Common myeloid progenitor, CD34-positive (primary cell): ENCODE data around the gene SDR42E1. TPM values are rescaled to one million over a fixed set of nuclear protein-coding genes. Genes with fewer than 3 reads are reported as not detected.

ENCODE experiments used
- CTCF ChIA-PET: fragments of 350-600 bp; sonication (Branson Sonifier 250); formaldehyde crosslinking; loops from one replicate; lab custom pipeline; 2021; ENCODE audit warnings: antibody characterized with exemption; lab: Charles Lee
- POLR2A ChIA-PET: fragments of 350-600 bp; sonication (Branson Sonifier 250); formaldehyde crosslinking; loops from one replicate; lab custom pipeline; 2021; ENCODE audit warnings: antibody characterized with exemption; lab: Charles Lee
- DNase-seq, 3 donors: peaks; one replicate each; pipeline versions ENCODE4 v3.0.0 to v3.0.0-alpha.2; 2013
- H3K27ac ChIP-seq, 2 experiments: 1 replicate in 1 of 2; 2 replicates in 1 of 2; pipeline ENCODE4 v1.7.0; 2013; ENCODE audit warnings: inconsistent platforms in 2 of 2, low read length in 2 of 2, mild to moderate bottlenecking in 2 of 2, low read depth in 1 of 2, moderate library complexity in 1 of 2; ENCODE audit not compliant: severe bottlenecking in 2 of 2, insufficient read depth in 1 of 2, poor library complexity in 1 of 2
- H3K27me3 ChIP-seq, 5 experiments: replicated peaks in 2 of 5; 1 replicate in 3 of 5; 2 replicates in 2 of 5; pipeline versions ENCODE4 v1.6.1 to v1.7.0; 2013; ENCODE audit warnings: low read length in 4 of 5, mild to moderate bottlenecking in 2 of 5, moderate library complexity in 2 of 5, inconsistent platforms in 1 of 5; ENCODE audit not compliant: insufficient read depth in 5 of 5, control insufficient read depth in 4 of 5
- H3K36me3 ChIP-seq, 4 experiments: 1 replicate in 2 of 4; 2 replicates in 2 of 4; pipeline versions ENCODE4 v1.6.1 to v1.7.0; 2013; ENCODE audit warnings: low read length in 3 of 4, control low read depth in 1 of 4, mild to moderate bottlenecking in 1 of 4; ENCODE audit not compliant: control insufficient read depth in 4 of 4, insufficient read depth in 4 of 4
- H3K4me1 ChIP-seq, 4 experiments: 1 replicate in 3 of 4; 2 replicates in 1 of 4; pipeline versions ENCODE4 v1.6.1 to v1.7.1; 2013; ENCODE audit warnings: low read length in 3 of 4, mild to moderate bottlenecking in 3 of 4, control low read depth in 1 of 4, inconsistent platforms in 1 of 4, moderate library complexity in 1 of 4; ENCODE audit not compliant: control insufficient read depth in 4 of 4, insufficient read depth in 4 of 4; ENCODE audit errors: control extremely low read depth in 1 of 4
- H3K4me3 ChIP-seq, 7 experiments: 1 replicate in 4 of 7; 2 replicates in 3 of 7; pipeline versions ENCODE4 v1.5.1 to v1.7.0; 2013; ENCODE audit warnings: mild to moderate bottlenecking in 7 of 7, low read length in 6 of 7, moderate library complexity in 6 of 7, inconsistent platforms in 2 of 7, low read depth in 2 of 7, control low read depth in 1 of 7; ENCODE audit not compliant: insufficient read depth in 4 of 7, control insufficient read depth in 1 of 7; ENCODE audit errors: extremely low read depth in 1 of 7
- H3K9me3 ChIP-seq, 5 experiments: 1 replicate in 4 of 5; 2 replicates in 1 of 5; pipeline versions ENCODE4 v1.6.1 to v1.7.1; 2013; ENCODE audit warnings: low read length in 4 of 5, mild to moderate bottlenecking in 2 of 5, inconsistent platforms in 1 of 5, low read depth in 1 of 5, moderate library complexity in 1 of 5; ENCODE audit not compliant: control insufficient read depth in 4 of 5, insufficient read depth in 2 of 5; ENCODE audit errors: control extremely low read depth in 1 of 5
- WGBS: methylation state at CpG from one replicate; pipeline ENCODE4 v1.1.5; 2013; ENCODE audit not compliant: insufficient coverage; 5-methylcytosine and 5-hydroxymethylcytosine counted together
- polyA plus RNA-seq: library from polyadenylated mRNA; unstranded; fragments of 120-200 nt; gene quantifications from one replicate; pipeline ENCODE4 v1.2.1, GENCODE V29; 2013

Gene SDR42E1, protein sequence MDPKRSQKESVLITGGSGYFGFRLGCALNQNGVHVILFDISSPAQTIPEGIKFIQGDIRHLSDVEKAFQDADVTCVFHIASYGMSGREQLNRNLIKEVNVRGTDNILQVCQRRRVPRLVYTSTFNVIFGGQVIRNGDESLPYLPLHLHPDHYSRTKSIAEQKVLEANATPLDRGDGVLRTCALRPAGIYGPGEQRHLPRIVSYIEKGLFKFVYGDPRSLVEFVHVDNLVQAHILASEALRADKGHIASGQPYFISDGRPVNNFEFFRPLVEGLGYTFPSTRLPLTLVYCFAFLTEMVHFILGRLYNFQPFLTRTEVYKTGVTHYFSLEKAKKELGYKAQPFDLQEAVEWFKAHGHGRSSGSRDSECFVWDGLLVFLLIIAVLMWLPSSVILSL
- 4.8 TPM for polyA plus RNA-seq

DNA sequence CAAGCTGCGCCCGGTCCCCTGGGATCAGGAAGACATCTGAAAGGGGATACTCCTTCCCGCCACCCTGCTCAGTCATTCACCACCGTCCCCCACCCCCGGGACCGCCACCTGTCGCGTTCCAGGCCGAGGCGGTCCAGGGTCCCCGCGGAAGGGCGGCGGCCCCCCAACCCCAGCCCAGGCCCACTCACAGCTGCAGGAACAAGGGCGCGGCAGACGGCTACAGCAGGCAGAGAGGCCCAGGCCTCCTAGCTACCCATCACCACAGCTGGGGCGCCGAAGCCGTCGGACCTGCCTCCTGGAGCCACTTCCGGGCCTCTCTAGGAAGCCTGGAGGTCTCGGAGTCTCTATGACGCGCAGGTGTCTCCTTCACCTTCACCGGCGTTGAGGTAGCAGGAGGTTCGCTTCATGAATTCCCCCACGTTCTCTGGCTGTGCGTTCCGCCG lies at the start of gene SDR42E1:
Gene SDR42E1, minus strand, starts transcription at position 272 of the 443 bp plus-strand sequence. CDS start 10,612 bp downstream, outside the sequence.
- peaks cover 0 to 3% (median 0%) of the 10 kb centered on the region in 5 experiments for H3K27me3 ChIP-seq
- peak within 1 kb of the TSS; percentile 37 to 84 (median 66) for H3K4me3 ChIP-seq
- H3K4me1 ChIP-seq, result peaks cover 0 to 11% (median 4%) of the 10 kb centered on the region in 4 experiments
- H3K9me3 ChIP-seq, result peaks cover 3 to 25% (median 15%) of the 10 kb centered on the region in 5 experiments
- H3K36me3 ChIP-seq, result peaks cover 0 to 12% (median 2%) of the 10 kb centered on the region in 4 experiments
- CTCF ChIA-PET, result no interaction called here
- peak; percentile 48 to 64 (median 55) for DNase-seq
- H3K27ac ChIP-seq, result peak within 1 kb of the TSS in 1 of 2 experiments; percentile 19
- POLR2A ChIA-PET, result no interaction called here
- 10% methylated on average over 31 of the region's 32 CpGs for WGBS

DNA sequence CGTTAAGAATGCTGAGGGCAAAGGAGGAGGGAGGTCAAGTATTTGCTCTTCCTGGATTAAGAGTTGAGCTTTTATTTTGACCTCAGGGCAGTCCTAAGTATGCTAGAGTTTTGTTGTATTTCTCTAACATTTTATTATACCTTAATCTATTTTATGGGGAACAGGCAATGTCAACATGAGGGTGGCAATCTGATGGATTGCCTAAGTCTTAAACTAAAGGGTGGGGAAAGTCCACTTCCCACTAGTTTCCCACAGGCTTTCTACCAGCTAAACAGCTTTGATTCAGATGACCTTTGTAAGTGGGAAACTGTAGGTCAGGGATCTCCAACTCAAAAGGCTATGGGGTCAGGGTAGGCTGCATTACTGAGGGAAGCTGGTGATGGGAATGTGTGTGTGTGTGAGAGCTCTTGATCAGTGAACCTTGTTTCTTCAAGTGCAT lies 48.7 kb upstream of the SDR42E1 start:
- ChIA-PET CTCF (interaction anchor here (3.9 kb wide), 1 partner anchor 118 kb away, joined by 18 read pairs; no protein-coding TSS in a partner anchor), POLR2A (no interaction called here)
- Histone ChIP-seq H3K4me1 (no peaks in the 10 kb centered on the region), H3K4me3 (no peak overlapping the region), H3K27me3 (peaks cover 0 to 9% (median 2%) of the 10 kb centered on the region in 5 experiments), H3K36me3 (no peaks in the 10 kb centered on the region), H3K9me3 (peaks cover 0 to 2% (median 0%) of the 10 kb centered on the region in 5 experiments), H3K27ac (no peak overlapping the region)
- DNase-seq, result no peak
- WGBS, result 80% methylated on average over 1 of the region's 1 CpG

DNA sequence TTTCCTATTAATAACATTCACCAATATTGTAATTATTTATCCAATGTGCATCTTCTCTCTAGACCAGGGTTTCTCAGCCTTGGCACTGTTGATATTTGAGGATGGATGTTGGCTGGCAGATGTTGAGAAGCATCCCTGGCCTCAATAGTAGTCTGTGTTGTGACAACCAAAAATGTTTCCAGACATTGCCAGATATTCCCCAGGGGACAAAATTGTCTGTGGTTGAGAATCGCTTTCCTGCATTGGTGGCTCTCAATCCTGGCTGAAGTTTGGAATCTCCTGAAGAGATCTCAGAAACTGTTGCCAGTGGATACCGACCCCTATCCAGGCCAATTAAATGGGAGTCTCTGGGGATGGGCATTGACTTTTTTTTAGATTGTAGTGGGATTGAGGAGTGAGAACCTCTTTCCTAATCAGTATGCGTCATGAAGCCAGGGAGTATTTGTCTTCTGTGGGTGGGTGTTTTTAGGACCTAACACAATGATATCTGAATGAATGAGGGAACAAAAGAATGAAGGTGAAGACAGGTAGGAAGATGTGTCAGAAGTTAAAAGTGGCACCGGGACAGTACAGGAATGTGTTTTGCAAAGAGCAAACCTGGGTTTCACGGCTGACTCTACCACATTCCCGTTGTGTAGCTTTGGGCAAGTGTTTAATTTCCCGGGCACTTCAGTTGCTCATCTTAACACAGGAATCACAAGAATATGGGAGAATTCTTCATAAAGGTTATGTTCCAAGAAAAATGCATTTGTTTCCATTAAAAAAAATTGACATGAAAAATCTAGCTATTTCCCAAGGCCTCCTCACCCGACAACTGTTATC lies 48.1 kb upstream of the SDR42E1 start:
- Histone ChIP-seq H3K9me3 (no peaks in the 10 kb centered on the region), H3K36me3 (no peaks in the 10 kb centered on the region), H3K27me3 (peaks cover 0 to 9% (median 2%) of the 10 kb centered on the region in 5 experiments), H3K27ac (no peak overlapping the region), H3K4me3 (no peak overlapping the region), H3K4me1 (no peaks in the 10 kb centered on the region)
- ChIA-PET POLR2A (no interaction called here), CTCF (interaction anchor here (3.9 kb wide), 1 partner anchor 118 kb away, joined by 18 read pairs; no protein-coding TSS in a partner anchor)
- WGBS, result 100% methylated on average over 5 of the region's 8 CpGs
- no peak for DNase-seq

DNA sequence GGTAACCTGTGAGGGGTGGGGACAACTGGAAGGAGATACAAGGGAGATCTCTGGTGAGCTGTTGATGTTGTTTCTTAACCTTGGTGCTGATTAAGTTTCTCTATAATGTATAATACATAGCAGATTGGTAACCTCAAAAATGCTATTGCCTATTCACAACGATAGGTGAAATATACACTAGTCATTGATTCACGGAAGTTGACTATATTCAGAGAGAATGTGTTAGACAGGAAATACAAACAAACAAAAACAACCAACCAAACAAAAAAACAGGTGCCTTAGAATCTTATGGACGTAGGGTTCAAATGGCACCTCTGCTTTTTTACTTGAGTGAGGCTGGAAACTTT lies 45.3 kb upstream of the SDR42E1 start:
- DNase-seq, result no peak
- no CpG with 5 or more reads among the region's 3 CpGs for WGBS
- no peaks in the 10 kb centered on the region for H3K4me1 ChIP-seq
- CTCF ChIA-PET, result no interaction called here
- POLR2A ChIA-PET, result no interaction called here
- H3K27me3 ChIP-seq, result peaks cover 0 to 13% (median 3%) of the 10 kb centered on the region in 5 experiments
- no peak overlapping the region for H3K27ac ChIP-seq
- H3K36me3 ChIP-seq, result no peaks in the 10 kb centered on the region
- no peak overlapping the region for H3K4me3 ChIP-seq
- no peaks in the 10 kb centered on the region for H3K9me3 ChIP-seq

DNA sequence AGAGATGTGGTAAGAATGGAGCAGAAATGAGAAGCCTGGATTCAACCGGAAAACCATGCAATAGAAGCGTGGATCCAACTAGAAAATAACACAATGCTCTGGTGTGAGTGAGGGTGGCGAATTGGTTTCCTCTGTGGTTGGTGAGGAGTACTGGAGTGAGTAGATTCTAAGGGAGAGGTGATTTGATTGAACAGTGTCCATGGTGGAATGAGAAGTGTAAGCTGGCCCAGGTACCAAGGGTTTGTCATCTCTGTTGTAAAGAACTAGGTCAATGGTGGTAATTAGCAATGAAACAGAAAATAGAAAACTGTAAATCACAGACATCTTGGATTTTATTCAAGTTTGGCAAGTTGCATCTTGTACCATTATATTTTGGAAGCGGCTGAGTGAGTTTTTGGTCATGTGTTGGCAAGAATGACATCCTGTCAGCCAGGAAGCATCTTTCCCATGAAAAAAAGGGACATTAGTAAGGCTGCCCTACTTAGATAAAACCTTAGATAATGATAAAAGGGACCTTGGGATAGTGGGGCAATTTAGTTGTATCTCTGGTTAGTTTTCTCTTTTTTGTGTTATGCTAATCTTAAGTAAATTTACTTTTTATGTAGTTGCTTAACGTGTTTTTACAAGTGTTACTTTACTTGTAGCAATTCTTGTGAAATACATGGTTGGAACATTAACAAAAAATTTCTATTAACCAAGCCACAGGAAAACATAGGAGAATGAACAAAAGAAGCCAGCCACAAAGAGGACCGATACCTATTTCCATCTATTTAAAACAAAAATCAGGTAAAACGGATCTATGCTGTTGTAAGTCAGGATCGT lies 44.7 kb upstream of the SDR42E1 start:
- Histone ChIP-seq H3K4me3 (no peak overlapping the region), H3K27ac (no peak overlapping the region), H3K27me3 (peaks cover 0 to 13% (median 3%) of the 10 kb centered on the region in 5 experiments), H3K36me3 (no peaks in the 10 kb centered on the region), H3K4me1 (no peaks in the 10 kb centered on the region), H3K9me3 (no peaks in the 10 kb centered on the region)
- no peak for DNase-seq
- WGBS, result 80% methylated on average over 4 of the region's 8 CpGs
- CTCF ChIA-PET, result interaction anchor here (0.7 kb wide), 1 partner anchor 513 kb away, joined by 3 read pairs; no protein-coding TSS in a partner anchor
- POLR2A ChIA-PET, result no interaction called here

DNA sequence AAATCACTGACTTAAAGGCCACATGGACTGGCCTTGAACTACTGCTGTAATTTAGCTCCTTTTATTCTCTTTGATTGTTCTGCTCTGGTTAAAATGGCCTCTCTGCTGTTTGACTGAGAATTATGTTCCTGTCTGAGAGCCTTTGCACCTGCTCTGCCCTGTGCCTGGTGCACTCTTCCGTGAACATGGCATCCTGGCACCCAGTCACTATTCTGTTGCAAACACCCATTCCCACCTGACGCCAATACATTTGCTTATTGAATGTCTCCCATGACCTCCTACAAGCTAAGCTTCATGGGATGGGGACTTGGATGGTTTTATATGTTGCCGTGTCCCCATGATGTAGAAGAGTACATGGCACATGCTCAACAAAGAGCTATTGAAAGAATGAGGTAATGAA lies 43.8 kb upstream of the SDR42E1 start:
- ChIA-PET POLR2A (no interaction called here), CTCF (no interaction called here)
- no peak for DNase-seq
- WGBS, result 100% methylated on average over 1 of the region's 3 CpGs
- Histone ChIP-seq H3K9me3 (no peaks in the 10 kb centered on the region), H3K36me3 (no peaks in the 10 kb centered on the region), H3K27me3 (peaks cover 0 to 13% (median 7%) of the 10 kb centered on the region in 5 experiments), H3K27ac (no peak overlapping the region), H3K4me1 (no peaks in the 10 kb centered on the region), H3K4me3 (no peak overlapping the region)
